Measurements from ENCODE around the gene RAB31.

The RAB31 gene

DNA sequence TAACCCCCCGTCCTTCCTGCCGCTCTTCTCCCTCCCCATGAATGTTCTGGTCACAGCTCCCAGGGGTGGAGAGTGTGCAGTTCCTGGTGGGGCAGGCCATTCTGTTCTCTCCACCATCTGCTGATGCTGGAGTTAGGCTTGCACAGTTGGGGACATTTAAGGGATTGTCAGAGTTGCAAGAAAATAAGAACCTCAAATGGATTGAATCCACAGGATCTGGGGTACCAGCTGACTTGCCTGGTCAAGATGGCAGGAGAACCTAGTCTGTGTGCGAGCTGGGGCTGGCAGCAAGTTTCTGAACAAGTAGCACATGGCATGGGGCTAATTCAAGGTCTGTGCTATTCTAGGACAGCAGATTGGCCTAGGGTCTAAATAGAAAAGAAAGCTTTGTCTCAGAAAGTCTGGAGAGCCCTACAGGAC, 116.9 kb downstream of the RAB31 start:
- no peak for DNase-seq

DNA sequence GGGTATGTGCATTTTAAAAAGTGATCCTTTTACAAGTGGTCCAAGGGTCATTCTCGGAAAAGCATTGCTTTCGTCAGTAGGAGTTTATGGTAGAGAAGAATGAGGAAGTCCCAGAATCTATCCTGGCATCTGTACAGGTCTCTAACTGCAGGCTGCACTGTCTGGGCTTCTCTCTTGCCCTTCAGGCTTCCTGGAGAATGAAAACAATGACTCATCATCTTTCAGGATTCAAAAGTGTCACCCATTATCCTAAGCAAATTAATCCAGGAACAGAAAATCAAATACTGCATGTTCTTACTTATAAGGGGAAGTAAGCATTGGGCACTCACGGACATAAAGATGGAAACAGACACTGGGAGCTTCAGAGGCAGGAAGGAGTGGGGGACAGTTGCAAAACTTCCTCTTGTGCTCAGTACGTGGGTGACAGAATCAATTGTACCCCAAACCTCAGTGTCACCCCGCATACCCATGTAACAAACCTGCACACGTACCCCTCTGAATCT, 117.5 kb downstream of the RAB31 start:
- DNase-seq: no peak

DNA sequence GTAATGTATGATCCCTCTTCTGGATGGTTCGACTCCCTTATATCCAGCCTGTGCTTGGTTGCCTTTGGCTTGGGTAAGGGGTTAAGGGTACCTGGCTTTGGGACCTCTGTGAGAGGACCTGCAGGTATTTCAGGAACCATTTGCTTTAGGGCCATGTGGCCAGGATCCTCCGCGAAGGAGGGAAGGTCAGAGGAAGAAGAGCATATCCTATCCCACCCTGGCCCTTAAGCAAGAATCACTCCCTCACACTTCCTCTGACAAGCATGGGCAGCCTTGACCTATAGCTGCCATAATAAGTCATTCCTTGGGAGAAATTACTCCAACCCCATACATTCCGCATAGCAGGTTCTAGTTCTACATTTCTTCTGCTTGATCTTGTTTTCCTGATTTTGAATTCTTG, 118.6 kb downstream of the RAB31 start:
- DNase-seq: no peak

DNA sequence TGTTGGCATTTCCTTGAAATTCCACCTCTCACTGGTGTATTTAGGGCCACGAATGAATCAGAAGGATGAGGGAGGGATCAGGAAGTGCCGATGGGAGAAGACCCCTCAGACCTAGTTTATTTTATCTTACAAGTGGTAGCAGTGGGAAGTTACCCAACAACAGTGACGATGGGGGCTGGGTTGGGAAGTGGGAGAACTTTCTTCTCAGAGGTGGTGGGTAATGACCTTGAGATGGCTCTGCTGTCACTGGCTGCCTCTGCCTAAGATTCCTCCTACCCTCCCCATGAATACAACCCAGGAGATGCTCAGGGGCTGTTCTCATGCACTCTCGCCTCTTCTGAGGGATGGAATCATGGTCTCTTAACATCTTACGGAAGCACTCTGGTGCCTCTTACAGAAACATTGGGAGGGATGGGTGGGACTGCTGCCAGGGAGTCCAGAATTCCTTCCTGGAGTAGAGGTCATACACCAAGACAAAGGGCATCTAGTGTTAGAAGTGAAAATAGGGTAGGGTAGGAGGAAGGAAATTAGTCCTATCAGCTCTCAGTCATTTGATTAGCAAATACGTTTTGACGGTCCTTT, 119.2 kb downstream of the RAB31 start:
- no peak for DNase-seq

DNA sequence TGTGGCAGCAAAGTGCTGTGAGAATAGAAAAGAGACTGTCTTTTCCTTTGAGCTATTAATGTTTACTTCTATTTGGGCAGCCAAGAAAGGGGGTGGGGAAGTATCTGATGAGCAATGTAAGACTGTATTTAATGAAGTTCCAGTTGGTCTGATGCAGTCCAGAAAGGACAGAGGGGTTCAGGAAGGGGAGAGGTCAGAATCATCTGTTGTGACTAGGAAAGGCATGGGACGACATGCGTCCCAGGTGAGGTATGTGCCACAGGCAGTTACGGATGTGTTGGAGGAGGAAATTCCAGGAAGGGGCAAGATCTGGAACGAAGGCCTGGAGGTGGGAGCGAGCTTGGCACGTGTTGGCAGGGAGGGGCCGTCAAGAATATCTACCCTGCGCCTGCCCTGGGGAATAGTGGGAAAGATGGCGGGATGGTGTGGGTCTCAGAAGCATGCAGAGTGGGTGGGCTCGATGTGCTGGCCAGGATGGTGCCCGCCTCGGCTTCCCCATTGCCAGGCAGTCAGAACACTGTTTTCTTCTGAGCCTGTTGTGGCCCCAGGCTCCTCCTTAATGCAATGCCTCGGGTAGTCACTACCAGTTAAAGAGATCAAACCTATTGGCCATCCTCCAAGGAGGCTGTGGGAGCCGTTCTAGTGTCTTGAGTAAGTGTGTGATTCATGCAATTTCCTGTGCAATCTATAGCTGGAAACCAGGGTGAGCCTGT, 119.8 kb downstream of the RAB31 start:
- no peak for DNase-seq

DNA sequence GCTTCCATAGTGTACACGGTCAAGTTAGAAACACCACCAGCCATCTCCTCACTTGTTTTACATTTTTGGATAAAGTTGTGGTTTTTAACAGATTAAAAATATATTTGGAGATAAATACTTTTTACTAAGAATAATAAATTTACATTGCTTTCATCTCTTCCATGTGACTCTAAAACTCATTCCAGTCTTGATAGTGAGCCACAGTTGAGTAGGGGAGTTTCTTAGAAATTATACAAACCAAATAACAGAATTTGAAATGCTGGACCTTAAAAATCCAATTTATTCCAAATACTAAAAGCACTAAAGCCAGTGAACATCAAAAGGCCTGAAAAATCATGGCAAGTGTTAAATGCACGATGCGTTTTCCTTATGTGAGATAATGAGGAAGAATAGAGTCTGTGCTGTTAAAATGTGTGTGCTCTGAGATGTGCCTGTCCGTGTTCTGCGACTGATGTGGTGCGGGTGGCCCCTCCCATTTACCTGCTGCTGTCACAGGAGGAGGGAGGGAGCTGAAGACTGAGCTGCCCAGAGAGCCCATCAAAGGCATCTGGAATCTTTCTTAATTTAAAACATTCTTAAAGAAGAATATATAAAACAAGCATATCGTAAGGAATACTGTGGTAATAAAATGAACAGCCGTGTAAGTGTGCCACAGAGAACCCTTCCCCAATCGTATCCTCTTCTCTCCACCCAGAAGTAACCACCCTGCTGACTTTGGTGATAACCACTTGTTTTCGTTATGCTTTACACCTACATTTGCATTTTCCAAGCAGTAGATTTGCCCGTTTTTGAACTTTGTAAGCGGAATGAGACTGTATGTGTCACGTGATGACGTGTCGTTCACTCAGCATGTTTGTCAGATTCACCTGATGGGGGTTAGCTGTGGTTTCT, 120.7 kb downstream of the RAB31 start:
- no peak for DNase-seq

DNA sequence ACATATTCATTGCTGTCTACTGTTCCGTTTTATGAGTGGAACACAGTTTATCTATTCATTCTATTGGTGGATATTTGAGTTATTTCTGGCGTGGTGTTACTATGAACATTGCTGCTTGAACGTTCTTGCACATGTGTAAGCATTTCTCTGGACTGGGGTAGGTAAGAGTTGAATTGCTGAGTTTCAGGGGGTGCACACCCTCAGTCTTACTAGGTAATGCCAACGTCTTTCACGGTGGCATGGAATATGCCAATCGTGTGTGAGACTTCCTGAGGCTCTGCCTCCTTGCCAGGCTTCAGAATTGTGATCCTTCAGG, 121.3 kb downstream of the RAB31 start:
- no peak for DNase-seq

DNA sequence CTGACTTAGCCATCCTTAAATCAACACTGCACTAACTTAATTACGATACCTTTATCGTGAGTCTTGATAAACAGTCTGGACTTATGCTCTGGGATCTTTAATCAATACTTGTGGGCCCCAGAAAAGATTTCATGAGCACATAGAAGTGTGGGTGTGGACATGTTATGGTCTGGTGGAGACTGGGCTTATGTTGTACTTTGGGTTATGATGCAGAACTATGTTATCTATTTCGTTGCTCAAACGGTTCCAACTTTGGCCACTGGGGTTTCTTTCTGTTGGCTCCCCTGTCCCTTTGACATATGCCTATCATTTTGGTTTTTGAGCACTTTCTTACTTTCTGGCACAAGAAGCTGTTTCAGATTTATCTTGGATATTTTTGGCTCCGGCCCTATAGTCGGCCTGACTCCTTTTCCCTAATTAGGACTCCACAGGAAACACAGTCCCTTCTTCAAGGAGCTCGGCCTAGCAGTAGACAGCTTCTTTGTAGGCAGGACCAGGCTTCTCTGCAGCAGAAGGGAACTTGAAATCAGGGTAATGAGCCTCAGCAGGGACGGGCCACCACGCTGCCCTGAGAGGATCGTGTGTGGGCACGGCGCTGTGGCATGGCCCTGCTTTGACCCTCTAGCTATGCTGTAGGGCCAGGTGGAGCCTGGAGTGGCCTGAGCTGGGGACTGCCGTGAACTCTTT, 123.1 kb downstream of the RAB31 start:
- no peak for DNase-seq

DNA sequence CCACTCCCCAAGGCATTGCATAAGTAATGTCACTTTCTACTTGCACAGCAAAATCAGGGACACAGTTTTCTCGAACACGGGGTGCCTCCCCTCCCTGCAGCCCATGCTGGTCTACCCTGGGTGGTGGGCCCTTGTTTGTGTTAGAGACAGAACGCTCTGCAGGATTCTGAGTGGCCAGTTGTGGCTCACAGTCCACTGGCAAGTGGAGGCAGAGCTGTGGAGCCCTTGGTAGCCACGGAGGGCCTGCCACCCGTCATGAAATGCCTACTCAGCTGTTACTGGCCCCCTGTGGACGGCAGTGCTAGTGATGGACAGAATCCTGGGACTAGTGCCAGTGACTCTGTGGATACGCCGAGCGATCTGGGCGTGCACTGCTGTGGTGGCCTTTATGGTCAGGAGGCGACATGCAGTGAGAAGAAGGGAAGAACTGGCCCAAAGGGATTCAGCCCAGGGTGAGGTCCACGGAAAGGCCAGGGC, 123.7 kb downstream of the RAB31 start:
- DNase-seq: no peak

DNA sequence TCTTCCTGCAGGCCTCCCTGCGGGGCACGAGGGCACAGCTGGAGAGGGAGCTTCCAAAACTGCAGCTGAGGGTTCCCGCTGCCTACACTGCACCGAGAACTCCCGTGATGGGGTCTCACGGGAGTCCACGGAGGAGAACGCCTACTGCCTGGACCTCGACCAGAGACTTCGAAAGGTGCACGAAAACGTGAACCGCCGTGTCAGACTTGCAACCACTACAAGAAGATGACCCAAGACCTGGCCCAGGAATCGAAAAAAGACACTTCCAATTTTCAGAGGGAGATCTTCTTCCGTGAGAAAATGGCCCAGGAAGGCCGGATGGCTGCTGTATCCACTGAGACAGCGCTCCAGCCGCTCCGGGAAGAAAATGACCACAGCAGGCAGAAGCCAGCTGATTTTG, 124.8 kb downstream of the RAB31 start:
- DNase-seq: no peak

DNA sequence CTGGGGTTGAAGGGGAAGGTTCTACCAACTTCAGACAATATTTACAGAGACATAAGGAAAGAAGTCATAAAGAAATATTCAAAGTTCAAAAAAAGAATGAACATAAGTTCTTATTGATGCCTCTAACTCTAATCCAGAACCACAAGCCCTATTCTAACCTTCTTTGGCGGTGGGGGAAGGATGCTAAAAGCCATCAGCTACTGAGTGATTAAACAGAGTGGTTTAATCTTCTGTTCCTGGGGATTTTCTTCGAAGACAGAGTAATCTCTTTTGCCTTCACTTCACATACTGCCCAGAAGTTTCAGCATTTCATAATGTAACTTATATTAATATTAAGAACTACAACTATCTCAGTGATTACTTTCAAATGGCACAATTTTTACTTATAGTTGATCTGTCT, 126.5 kb downstream of the RAB31 start:
- no peak for DNase-seq

DNA sequence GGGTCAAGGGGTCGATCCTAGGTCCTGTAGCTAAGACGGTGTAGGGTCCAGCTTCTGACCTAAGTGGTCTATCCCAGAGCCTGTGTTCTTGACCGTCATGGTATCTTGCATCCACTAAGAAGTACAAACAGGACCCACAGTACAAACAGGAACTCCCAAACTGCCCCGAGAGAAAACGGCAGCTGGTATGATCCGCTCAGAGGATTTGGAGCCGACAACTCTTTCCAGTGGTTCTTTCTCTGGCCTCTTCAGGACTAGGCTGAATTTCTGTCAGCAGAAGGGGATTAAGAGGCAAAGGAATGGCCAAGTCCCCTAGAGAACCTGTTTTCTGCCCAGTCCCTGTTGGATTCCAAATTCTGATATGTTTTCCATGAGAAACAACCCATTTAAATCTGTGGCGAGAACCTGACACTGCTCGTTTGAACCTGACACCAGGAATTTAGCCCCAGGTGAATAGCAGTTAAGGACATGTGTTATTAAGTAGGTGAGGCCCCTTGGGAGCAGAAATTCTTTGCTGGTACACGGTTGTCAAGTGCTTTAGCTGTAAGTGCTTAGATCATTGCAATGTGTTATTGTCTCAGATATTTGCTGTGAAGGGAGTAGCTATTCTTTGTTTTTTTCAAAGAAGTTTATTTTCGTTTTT, 127.1 kb downstream of the RAB31 start:
- no peak for DNase-seq

DNA sequence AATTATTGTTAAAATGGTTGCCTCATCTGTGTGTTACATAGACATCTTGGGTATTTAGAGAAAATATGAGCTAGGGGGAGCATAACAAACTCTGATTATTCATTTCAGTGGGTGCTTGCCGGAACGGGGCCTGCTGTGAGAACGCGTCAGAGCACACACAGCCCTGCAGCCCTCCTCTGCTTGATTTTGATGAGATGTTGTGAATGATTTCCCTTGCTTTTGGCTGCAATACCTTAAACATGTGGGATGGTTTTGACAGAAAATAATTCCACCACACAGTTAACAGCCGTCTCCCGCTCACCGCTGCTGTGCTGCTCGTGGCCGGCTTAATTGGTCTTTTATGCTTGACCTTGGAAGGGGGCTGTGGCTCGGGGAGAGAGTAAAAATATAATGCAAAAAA, 127.7 kb downstream of the RAB31 start:
- DNase-seq: no peak

DNA sequence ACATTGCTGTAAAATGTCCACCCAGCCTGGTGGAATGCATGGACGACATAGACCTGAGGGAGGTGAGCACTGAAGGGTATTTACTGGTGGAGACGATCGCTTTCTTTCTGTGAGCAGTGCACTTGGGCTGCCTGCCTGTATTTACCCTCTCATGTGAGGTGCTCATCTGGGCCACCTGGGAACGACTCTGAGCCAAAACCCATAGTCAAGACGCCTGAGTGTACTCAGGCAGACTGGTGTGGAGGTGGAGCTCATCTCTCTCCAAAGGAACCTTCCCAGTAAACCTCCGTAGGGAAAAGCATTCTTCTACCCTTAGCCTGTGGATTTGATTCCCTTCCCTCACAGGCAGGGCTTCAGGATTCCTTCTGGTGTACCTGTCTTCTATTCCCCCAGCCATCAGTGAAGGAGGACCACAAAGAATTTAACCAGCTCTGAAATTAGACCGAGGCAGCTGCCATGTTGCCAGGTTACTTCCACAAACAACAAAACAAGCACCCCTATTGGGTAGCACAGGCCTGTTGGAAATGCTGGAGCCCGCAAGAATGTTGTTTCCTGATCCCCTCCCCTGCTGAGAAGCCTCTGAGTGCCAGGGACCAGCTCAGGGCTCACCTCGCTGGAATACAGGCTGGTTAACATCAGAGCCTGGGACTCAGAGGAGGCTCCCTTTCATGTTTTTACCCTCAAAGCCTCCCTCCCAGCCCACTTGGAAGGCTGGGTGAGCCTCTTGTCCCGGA, 130.2 kb downstream of the RAB31 start:
- peak; percentile 42 for DNase-seq

DNA sequence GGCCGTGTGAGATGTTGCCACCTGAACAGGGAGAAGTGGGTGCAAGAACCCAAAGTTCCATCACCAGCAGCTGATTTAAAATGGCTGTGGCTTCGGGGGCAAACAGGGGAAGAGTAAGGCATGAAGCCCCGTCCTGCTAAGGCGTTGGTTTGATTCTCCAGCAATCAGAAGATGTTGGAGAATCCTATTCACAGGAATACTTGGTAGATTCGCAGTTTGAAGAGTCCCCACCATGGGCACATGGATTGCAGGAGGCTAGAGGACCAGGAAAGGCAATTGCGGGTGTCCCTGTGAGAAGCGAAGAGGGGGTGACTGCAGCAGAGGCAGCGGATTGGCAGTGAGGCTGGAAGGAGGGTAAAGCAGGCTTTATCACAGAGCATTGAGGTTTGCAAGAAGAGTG, 131.1 kb downstream of the RAB31 start:
- DNase-seq: no peak

DNA sequence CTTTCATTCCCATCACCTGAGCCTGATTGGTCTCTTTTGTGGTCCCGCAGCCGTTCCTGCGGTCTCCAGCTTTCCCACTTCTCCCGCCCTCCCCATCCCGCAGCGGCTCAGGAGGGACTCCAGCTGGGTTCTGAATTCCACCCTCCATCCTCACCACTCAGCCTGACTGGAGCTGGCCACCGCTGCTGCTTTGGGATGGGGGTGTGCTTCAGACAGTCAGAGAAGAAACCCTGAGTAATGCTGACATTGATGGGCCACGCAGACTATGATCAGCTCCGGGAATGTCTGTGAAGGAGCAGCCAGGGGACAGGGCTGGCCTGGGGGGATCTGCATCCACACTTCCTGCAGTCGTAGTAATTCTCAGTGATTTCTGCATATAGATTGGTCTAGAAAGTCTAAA, 131.8 kb downstream of the RAB31 start:
- no peak for DNase-seq

DNA sequence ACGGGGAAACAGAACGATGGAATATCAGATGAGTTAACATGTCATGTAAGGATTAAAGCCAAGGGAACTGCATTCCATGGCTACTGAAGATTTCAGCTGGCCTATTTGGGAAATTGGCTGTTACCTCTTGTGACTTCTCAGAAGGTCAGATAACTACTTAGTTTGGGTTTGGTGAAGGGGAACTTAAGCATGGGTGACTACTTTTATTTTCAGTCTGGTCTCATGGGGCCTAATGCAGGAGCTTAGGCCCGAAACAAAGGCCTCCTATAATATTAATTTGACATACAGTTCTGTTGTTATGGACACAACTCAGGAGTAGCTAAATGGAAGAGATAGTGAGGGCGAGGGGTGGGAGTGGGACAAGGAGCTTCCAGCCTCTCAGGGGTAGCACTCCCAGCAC, 133.7 kb downstream of the RAB31 start:
- DNase-seq: no peak

DNA sequence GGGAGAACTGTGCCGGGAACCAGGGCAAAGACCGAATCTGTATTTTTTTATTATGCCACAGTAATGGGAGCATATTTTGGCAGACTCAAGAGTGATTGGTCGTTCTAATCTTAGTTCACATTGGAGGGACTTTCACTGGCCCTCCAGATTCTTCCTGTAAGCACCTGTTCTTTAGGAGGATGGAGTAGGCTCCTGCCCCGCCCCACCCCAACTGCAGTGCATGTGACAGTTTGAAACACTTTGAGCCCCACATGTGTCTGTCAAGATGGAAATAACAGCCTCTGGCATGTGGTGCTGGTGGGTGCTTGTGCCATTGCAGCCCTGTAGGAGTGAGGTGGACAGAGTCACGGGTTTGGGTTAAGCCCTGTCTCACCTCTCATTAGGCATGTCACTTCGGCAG, 134.3 kb downstream of the RAB31 start:
- no peak for DNase-seq

DNA sequence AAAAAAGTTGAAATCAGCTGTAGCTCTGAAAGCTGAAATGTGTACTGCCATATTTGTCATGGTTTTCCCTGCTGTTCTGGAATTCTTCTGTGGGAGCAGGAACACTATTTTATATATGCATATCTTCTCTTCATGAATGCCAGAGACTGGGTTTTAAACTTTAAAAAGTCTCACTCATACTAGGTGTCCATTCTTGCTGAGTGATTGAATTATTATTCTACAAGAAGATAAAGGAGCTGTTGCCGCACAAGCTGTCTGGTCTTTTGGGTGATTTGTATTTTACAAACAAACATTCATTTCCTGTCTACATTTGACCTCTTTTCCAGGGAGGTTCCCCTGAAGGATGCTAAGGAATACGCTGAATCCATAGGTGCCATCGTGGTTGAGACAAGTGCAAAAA, 137.2 kb downstream of the RAB31 start:
- DNase-seq: no peak

DNA sequence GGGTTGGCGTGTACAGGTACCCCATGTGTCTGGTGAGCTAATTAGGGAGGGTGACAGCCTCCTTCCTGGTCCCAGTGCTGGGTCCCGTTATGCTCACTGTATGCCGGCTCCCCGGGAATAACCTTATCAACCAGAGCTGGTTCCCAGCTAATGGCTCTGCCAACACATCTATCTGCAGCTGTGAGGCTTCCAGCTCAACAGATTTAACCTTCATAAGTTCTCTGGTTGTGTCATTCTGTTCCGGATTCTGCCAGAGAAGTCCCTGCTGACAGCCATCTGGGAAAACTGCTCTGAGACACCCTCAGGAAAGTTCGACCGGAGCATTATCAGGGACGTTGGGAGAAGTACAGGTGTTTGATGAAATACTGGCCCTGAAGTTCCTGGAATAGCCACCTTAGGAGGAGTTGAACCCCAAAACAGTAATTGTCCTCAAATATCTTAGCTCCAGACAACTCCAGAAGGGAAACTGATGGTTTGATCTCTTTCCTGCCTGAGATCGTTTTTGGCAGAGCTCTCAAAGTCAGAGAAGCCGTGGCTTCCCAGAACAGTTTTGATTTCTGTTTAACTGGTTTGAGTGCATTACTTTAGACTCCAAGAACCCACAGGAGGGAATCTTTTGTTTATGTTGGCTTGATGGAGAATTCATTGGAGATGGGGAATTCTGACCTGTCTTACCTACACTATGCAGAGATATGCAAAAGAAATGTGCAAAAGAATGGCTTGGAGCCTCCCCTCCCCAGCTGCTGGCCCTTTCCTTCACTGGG, 138.2 kb downstream of the RAB31 start:
- no peak for DNase-seq

DNA sequence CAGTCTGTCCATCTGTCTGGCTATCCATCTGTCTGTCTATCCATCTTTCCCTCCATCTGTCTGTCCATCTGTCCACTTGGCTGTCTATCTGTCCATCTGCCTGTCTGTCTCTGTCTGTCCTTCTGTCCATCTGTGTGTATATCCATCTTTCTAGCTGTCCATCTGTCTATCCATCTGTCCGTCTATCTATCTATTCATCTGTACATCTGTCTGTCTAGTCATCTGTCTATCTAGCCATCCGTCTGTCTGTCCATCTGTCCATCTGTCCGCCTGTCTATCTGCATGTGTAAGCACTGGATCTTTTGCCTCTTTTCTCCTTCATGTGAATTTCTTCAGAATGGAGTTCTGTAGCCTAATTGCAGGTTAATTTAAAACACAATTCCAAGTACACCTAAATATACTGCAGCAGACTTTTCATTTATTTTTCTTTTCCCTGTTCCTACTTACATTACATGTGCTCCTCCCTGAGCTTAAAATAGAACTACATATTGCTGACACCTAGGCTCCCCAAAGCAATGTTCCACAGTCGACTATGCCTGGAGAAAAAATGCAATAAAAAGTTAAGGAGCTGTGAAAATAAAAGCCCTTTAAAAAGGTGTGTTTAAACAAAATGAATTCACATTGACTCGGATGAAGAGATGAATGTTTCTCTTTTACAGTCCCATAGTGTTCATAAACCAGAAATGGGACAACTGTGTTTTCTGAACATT, 140.2 kb downstream of the RAB31 start:
- no peak for DNase-seq
